HEK293T (cell line): ENCODE results near the gene NOSIP.

Experiments
- ARNT ChIP-seq: fragments of 450-650 bp; IDR thresholded peaks from 2 replicates; pipeline ENCODE4 v1.6.1; 2017; ENCODE audit warnings: mild to moderate bottlenecking
- ELF4 ChIP-seq: fragments of 450-650 bp; IDR thresholded peaks from 2 replicates; pipeline ENCODE4 v1.6.1; 2017; ENCODE audit warnings: antibody characterized with exemption
- FOXK2 ChIP-seq: fragments of 450-650 bp; IDR thresholded peaks from 2 replicates; pipeline ENCODE4 v1.6.1; 2016; ENCODE audit warnings: mild to moderate bottlenecking
- FOXM1 ChIP-seq: fragments of 450-650 bp; IDR thresholded peaks from 2 replicates; pipeline ENCODE4 v1.6.1; 2017; ENCODE audit warnings: mild to moderate bottlenecking, borderline replicate concordance
- HDGF ChIP-seq: fragments of 450-650 bp; IDR thresholded peaks from 2 replicates; pipeline ENCODE4 v1.6.1; 2017; ENCODE audit warnings: antibody characterized with exemption, borderline replicate concordance
- L3MBTL2 ChIP-seq: fragments of 450-650 bp; conservative IDR thresholded peaks from 2 replicates; pipeline ENCODE4 v1.6.1; 2016; ENCODE audit warnings: mild to moderate bottlenecking
- LEF1 ChIP-seq: fragments of 450-650 bp; IDR thresholded peaks from 2 replicates; pipeline ENCODE4 v1.6.1; 2017; ENCODE audit warnings: mild to moderate bottlenecking, borderline replicate concordance
- PKNOX1 ChIP-seq: fragments of 450-650 bp; IDR thresholded peaks from 2 replicates; pipeline ENCODE4 v1.6.1; 2016
- SP1 ChIP-seq: fragments of 450-650 bp; IDR thresholded peaks from 2 replicates; pipeline ENCODE4 v1.6.1; 2017
- SUZ12 ChIP-seq: fragments of 450-650 bp; IDR thresholded peaks from 2 replicates; pipeline ENCODE4 v1.6.1; 2016; ENCODE audit warnings: mild to moderate bottlenecking

GRCh38 chr19:49579193-49579592 lies 1.2 kb downstream of the NOSIP start:
- TF ChIP-seq ELF4 (no peak), PKNOX1 (no peak), LEF1 (no peak), SUZ12 (no peak), FOXM1 (no peak), L3MBTL2 (no peak), FOXK2 (no peak), ARNT (no peak), SP1 (no peak), HDGF (no peak)
